ENCODE measurements around the gene LY6G6C. TPM values are rescaled to one million over a fixed set of nuclear protein-coding genes. Genes with fewer than 3 reads are reported as not detected.
"Not testable (repeated sequence)": the region's sequence is repeated elsewhere in the genome, so short reads cannot be mapped to it uniquely, and the experiment has no call there.

Gene LY6G6C
- total RNA-seq, 1 experiment from 2014 or later, result not detected

- no peak overlapping the region for H3K14ac ChIP-seq (ENCODE audit: insufficient read depth, low read length)
- H3T11ph ChIP-seq (ENCODE audit: low read length), result no peak overlapping the region
- TF ChIP-seq CTCF (conservative IDR thresholded peaks at IDR 0.05), result no peak
- no peak for DNase-seq
- no peaks in the 10 kb centered on the region for H3K27me3 ChIP-seq (ENCODE audit: insufficient read depth, low read length)
- H3K79me1 ChIP-seq (ENCODE audit: insufficient read depth, low read depth, low read length, poor library complexity, severe bottlenecking), result no peaks in the 10 kb centered on the region
- no peak overlapping the region for H2BK120ac ChIP-seq (ENCODE audit: low read depth, low read length, poor library complexity, severe bottlenecking)
- H2AFZ ChIP-seq (ENCODE audit: low read length), result no peak overlapping the region
- no peak overlapping the region for H2BK5ac ChIP-seq (ENCODE audit: insufficient read length, low read length)
- H3K27ac ChIP-seq (ENCODE audit: insufficient read length, low read depth, low read length), result no peak overlapping the region
- no peak overlapping the region for H4K5ac ChIP-seq (ENCODE audit: insufficient read length, low read depth, low read length)
- Mint-ChIP-seq H3K27me3 (ENCODE audit: low read depth) (peaks cover 9% of the 10 kb centered on the region), H3K4me1 (peaks cover 31 to 40% of the 10 kb centered on the region in 2 experiments), H3K36me3 (ENCODE audit: insufficient read depth in 1 of 3, low read depth in 3 of 3) (no peaks in the 10 kb centered on the region), H3K4me3 (no peak overlapping the region), H3K27ac (no peak overlapping the region), H3K9me3 (no peaks in the 10 kb centered on the region)
- no peak overlapping the region for H3K4me2 ChIP-seq (ENCODE audit: insufficient read depth, insufficient read length, low read length)
- H4K8ac ChIP-seq (replicated peaks; ENCODE audit: insufficient read length, low read depth, low read length), result no peak overlapping the region
- H3K4ac ChIP-seq (ENCODE audit: low read depth, low read length), result no peak overlapping the region
- H3K4me1 ChIP-seq (ENCODE audit: insufficient read depth, low read length), result peaks cover 5% of the 10 kb centered on the region; the same call in 1 of the 2 replicates
- no peak overlapping the region for H2BK15ac ChIP-seq (ENCODE audit: low read depth, low read length)
- no peak overlapping the region for H2BK12ac ChIP-seq (ENCODE audit: insufficient read length, low read depth, low read length)
- H3K18ac ChIP-seq (ENCODE audit: insufficient read length, low read depth, low read length), result no peak overlapping the region
- H2BK20ac ChIP-seq (ENCODE audit: low read depth, low read length, poor library complexity, severe bottlenecking), result no peak overlapping the region
- WGBS (ENCODE audit: extremely low coverage, insufficient read length, low lambda C conversion rate), result no CpG with 5 or more reads among the region's 5 CpGs
- no peak overlapping the region for H2AK5ac ChIP-seq (ENCODE audit: insufficient read length, low read length)
- H4K91ac ChIP-seq (ENCODE audit: insufficient read length, low read depth, low read length), result no peak overlapping the region
- no peaks in the 10 kb centered on the region for H3K79me2 ChIP-seq (ENCODE audit: insufficient read depth, low read length)
- H4K20me1 ChIP-seq (ENCODE audit: control insufficient read depth, insufficient read depth, insufficient read length), result no peaks in the 10 kb centered on the region
- no peaks in the 10 kb centered on the region for H3K23me2 ChIP-seq (ENCODE audit: insufficient read length, low read depth, low read length, poor library complexity, severe bottlenecking)
- no peaks in the 10 kb centered on the region for H3K9me3 ChIP-seq (ENCODE audit: control insufficient read depth, low read depth, low read length)
- H3K23ac ChIP-seq (ENCODE audit: insufficient read length, low read depth, low read length), result no peak overlapping the region
- no peak overlapping the region for H3K9ac ChIP-seq (ENCODE audit: extremely low read depth, insufficient read length, low read length)
- H3K56ac ChIP-seq (ENCODE audit: insufficient read length, low read depth, low read length), result no peak overlapping the region
These were observed 10.9 kb downstream of the LY6G6C start for GRCh38 chr6:31710523-31711219.

- not testable (repeated sequence) for H3K36me3 Mint-ChIP-seq (ENCODE audit: insufficient read depth in 1 of 3, low read depth in 3 of 3); H4K5ac ChIP-seq (ENCODE audit: insufficient read length, low read depth, low read length); H4K20me1 ChIP-seq (ENCODE audit: control insufficient read depth, insufficient read depth, insufficient read length); DNase-seq; H3K23ac ChIP-seq (ENCODE audit: insufficient read length, low read depth, low read length); H3K4me2 ChIP-seq (ENCODE audit: insufficient read depth, insufficient read length, low read length); H2AK5ac ChIP-seq (ENCODE audit: insufficient read length, low read length); H3K9me3 ChIP-seq (ENCODE audit: control insufficient read depth, low read depth, low read length); H2BK12ac ChIP-seq (ENCODE audit: insufficient read length, low read depth, low read length); H4K91ac ChIP-seq (ENCODE audit: insufficient read length, low read depth, low read length); H2AFZ ChIP-seq (ENCODE audit: low read length); H3K79me2 ChIP-seq (ENCODE audit: insufficient read depth, low read length); H4K8ac ChIP-seq (replicated peaks; ENCODE audit: insufficient read length, low read depth, low read length); H3K27me3 Mint-ChIP-seq (ENCODE audit: low read depth); H3K27ac Mint-ChIP-seq; H3K14ac ChIP-seq (ENCODE audit: insufficient read depth, low read length); H3K4me3 Mint-ChIP-seq; H3T11ph ChIP-seq (ENCODE audit: low read length); H3K18ac ChIP-seq (ENCODE audit: insufficient read length, low read depth, low read length); H2BK20ac ChIP-seq (ENCODE audit: low read depth, low read length, poor library complexity, severe bottlenecking); H3K4me1 ChIP-seq (ENCODE audit: insufficient read depth, low read length); H3K4ac ChIP-seq (ENCODE audit: low read depth, low read length); H3K9ac ChIP-seq (ENCODE audit: extremely low read depth, insufficient read length, low read length); H2BK15ac ChIP-seq (ENCODE audit: low read depth, low read length); H2BK120ac ChIP-seq (ENCODE audit: low read depth, low read length, poor library complexity, severe bottlenecking); H3K56ac ChIP-seq (ENCODE audit: insufficient read length, low read depth, low read length); H3K27ac ChIP-seq (ENCODE audit: insufficient read length, low read depth, low read length); H2BK5ac ChIP-seq (ENCODE audit: insufficient read length, low read length); H3K9me3 Mint-ChIP-seq; H3K79me1 ChIP-seq (ENCODE audit: insufficient read depth, low read depth, low read length, poor library complexity, severe bottlenecking); H3K23me2 ChIP-seq (ENCODE audit: insufficient read length, low read depth, low read length, poor library complexity, severe bottlenecking); H3K27me3 ChIP-seq (ENCODE audit: insufficient read depth, low read length)
- whole genome bisulfite sequencing (ENCODE audit: extremely low coverage, insufficient read length, low lambda C conversion rate), result no CpG with 5 or more reads among the region's 11 CpGs
- H3K4me1 Mint-ChIP-seq, result peaks cover 24 to 29% of the 10 kb centered on the region in 2 experiments
These were observed 12.4 kb downstream of the LY6G6C start for GRCh38 chr6:31709157-31709556.

Measured in H9 (cell line).